Omental fat pad (tissue), 4 donors: ENCODE results near the gene DIAPH1. TPM values are rescaled to one million over a fixed set of nuclear protein-coding genes. Genes with fewer than 3 reads are reported as not detected.

ENCODE experiments used
- ATAC-seq: fragments of 150-250 bp; one replicate; pipeline ENCODE4 v1.9.1; 2016; ENCODE audit warnings: mild to moderate bottlenecking, moderate library complexity; ENCODE audit not compliant: low FRiP score
- DNase-seq: peaks from one replicate; pipeline ENCODE4 v3.0.0-alpha.2; 2019; ENCODE audit warnings: low spot score
- CTCF ChIP-seq, 3 donors: fragments of 450-650 bp; IDR thresholded peaks; one replicate each; pipeline ENCODE4 v1.5.1; 2016 to 2017; ENCODE audit warnings: antibody characterized with exemption in 3 of 3, mild to moderate bottlenecking in 3 of 3, moderate library complexity in 2 of 3
- total RNA-seq, 4 donors: library from RNA; depleted of rRNA; stranded (reverse); fragments of >200 nt; gene quantifications; one replicate each; pipeline ENCODE4 v1.1.0, GENCODE V29; 2016

DIAPH1 gene
- total RNA-seq, 4 donors from 2014 or later = 35.5 to 93.2 (median 47.9) TPM

GRCh38 chr5:141564216-141564692 lies 54.5 kb downstream of the DIAPH1 start:
- DNase-seq (peak; percentile 55), ATAC-seq (peak; percentile 61)
- peak in 2 of 3 donors; percentile 95 to 98 for TF ChIP-seq CTCF (IDR thresholded peaks at IDR 0.05)

- ATAC-seq (peak; percentile 77), DNase-seq (peak; percentile 63)
- peak in 2 of 3 donors; percentile 78 for TF ChIP-seq CTCF (IDR thresholded peaks at IDR 0.05)
These were observed 57.9 kb downstream of the DIAPH1 start for GRCh38 chr5:141560725-141561483.

GRCh38 chr5:141560151-141560550 lies 58.6 kb downstream of the DIAPH1 start:
- no peak for DNase-seq
- no peak for TF ChIP-seq CTCF (IDR thresholded peaks at IDR 0.05)
- no peak for ATAC-seq

- ATAC-seq (peak; percentile 27), DNase-seq (no peak)
- TF ChIP-seq CTCF (IDR thresholded peaks at IDR 0.05) = no peak
These were observed 59.3 kb downstream of the DIAPH1 start for GRCh38 chr5:141559461-141559860.

- ATAC-seq (no peak), DNase-seq (no peak)
- no peak for TF ChIP-seq CTCF (IDR thresholded peaks at IDR 0.05)
These were observed 60.6 kb downstream of the DIAPH1 start for GRCh38 chr5:141558150-141558549.

GRCh38 chr5:141557681-141558136 lies 61.1 kb downstream of the DIAPH1 start:
- DNase-seq (peak; percentile 65), ATAC-seq (peak; percentile 79)
- TF ChIP-seq CTCF (IDR thresholded peaks at IDR 0.05) = peak in 1 of 3 donors; percentile 85

- ATAC-seq = no peak
- no peak for TF ChIP-seq CTCF (IDR thresholded peaks at IDR 0.05)
These were observed 70.9 kb downstream of the DIAPH1 start for GRCh38 chr5:141547921-141548320.

More at GRCh38 chr5:141547921-141548320, 70.9 kb downstream of the DIAPH1 start:
- no peak for DNase-seq
